Keratinocyte (primary cell): ENCODE results near the gene GRK5. TPM values are rescaled to one million over a fixed set of nuclear protein-coding genes. Genes with fewer than 3 reads are reported as not detected.

ENCODE experiments used
- DNase-seq: peaks from one replicate; pipeline ENCODE4 v3.0.0-alpha.2; 2011; ENCODE audit warnings: low read depth, missing footprints, low spot score
- FAIRE-seq: peaks from 2 replicates; lab custom pipeline; 2011; peaks lifted over from hg19 to GRCh38; lab: Jason Lieb, UNC
- H2AFZ ChIP-seq: 2 replicates; pipeline ENCODE4 v1.6.0; 2012; ENCODE audit warnings: low read length, control low read depth, inconsistent platforms; ENCODE audit not compliant: control insufficient read depth
- H3K27ac ChIP-seq: 2 replicates; pipeline ENCODE4 v1.5.1; 2011; ENCODE audit warnings: low read length; ENCODE audit not compliant: control insufficient read depth, insufficient read depth
- H3K27me3 ChIP-seq: 3 replicates; pipeline ENCODE4 v1.6.0; 2011; ENCODE audit warnings: low read length; ENCODE audit not compliant: control insufficient read depth, insufficient read depth; ENCODE audit errors: extremely low read depth
- H3K36me3 ChIP-seq, 2 experiments: 2 replicates in 1 of 2; 3 replicates in 1 of 2; pipeline ENCODE4 v1.5.1; 2011; ENCODE audit warnings: low read length in 2 of 2, mild to moderate bottlenecking in 1 of 2; ENCODE audit not compliant: control insufficient read depth in 2 of 2, insufficient read depth in 2 of 2; ENCODE audit errors: extremely low read depth in 1 of 2
- H3K4me1 ChIP-seq: 3 replicates; pipeline ENCODE4 v1.5.1; 2011; ENCODE audit warnings: low read length; ENCODE audit not compliant: control insufficient read depth, insufficient read depth; ENCODE audit errors: extremely low read depth
- H3K4me2 ChIP-seq: 3 replicates; pipeline ENCODE4 v1.6.0; 2011; ENCODE audit warnings: low read depth, low read length; ENCODE audit not compliant: control insufficient read depth, insufficient read depth; ENCODE audit errors: extremely low read depth
- H3K4me3 ChIP-seq, 3 experiments: fragments of 200-600 bp in 1 of 3; sonication (generic) in 1 of 3; 2 replicates in 2 of 3; 3 replicates in 1 of 3; pipeline ENCODE4 v1.5.1; 2011 to 2016; ENCODE audit warnings: low read length in 3 of 3, mild to moderate bottlenecking in 3 of 3, control low read depth in 2 of 3, inconsistent platforms in 1 of 3, low read depth in 1 of 3, mixed read lengths in 1 of 3, mixed run types in 1 of 3, moderate library complexity in 1 of 3; ENCODE audit not compliant: control insufficient read depth in 2 of 3, insufficient read depth in 2 of 3; ENCODE audit errors: extremely low read depth in 1 of 3
- H3K79me2 ChIP-seq: 2 replicates; pipeline ENCODE4 v1.6.0; 2012; ENCODE audit warnings: low read length; ENCODE audit not compliant: control insufficient read depth, insufficient read depth
- H3K9ac ChIP-seq: 3 replicates; pipeline ENCODE4 v1.6.0; 2011; ENCODE audit warnings: low read length; ENCODE audit not compliant: control insufficient read depth, insufficient read depth; ENCODE audit errors: extremely low read depth
- H3K9me1 ChIP-seq: 3 replicates; pipeline ENCODE4 v1.6.0; 2011; ENCODE audit warnings: low read length; ENCODE audit not compliant: control insufficient read depth, insufficient read depth; ENCODE audit errors: extremely low read depth
- H3K9me3 ChIP-seq: 2 replicates; pipeline ENCODE4 v1.5.1; 2012; ENCODE audit warnings: low read depth, low read length; ENCODE audit not compliant: control insufficient read depth
- H4K20me1 ChIP-seq: 3 replicates; pipeline ENCODE4 v1.6.0; 2011; ENCODE audit warnings: low read length; ENCODE audit not compliant: control insufficient read depth, insufficient read depth; ENCODE audit errors: extremely low read depth
- CTCF ChIP-seq, 3 experiments: IDR thresholded peaks in 1 of 3; conservative IDR thresholded peaks in 1 of 3; optimal IDR thresholded peaks in 1 of 3; 2 replicates in 2 of 3; 3 replicates in 1 of 3; pipeline versions ENCODE3 to v1.5.1; 2011; ENCODE audit warnings: low read length in 3 of 3, mild to moderate bottlenecking in 3 of 3, moderate library complexity in 2 of 3, control low read depth in 1 of 3, inconsistent platforms in 1 of 3; ENCODE audit not compliant: insufficient read depth in 2 of 3; ENCODE audit errors: extremely low read depth in 1 of 3
- EZH2 ChIP-seq: IDR thresholded peaks from one replicate; pipeline ENCODE4 v1.6.1; 2012; ENCODE audit warnings: inconsistent platforms, mild to moderate bottlenecking, low read length, moderate library complexity
- dilution Hi-C: fragments of 300-500 bp; cut with MboI; formaldehyde crosslinking; loops from one replicate; pipeline ENCODE4 v1.7.0; 2020; ENCODE audit warnings: low sequenced_read_pairs; ENCODE audit not compliant: extremely low pct_ligation_motif_present
- polyA plus RNA-seq, 5 experiments: library from polyadenylated mRNA; depleted of rRNA in 3 of 5; stranded (reverse) in 3 of 5; stranded (forward) in 1 of 5; unstranded in 1 of 5; fragments of >200 nt; gene quantifications; 1 replicate in 1 of 5; 2 replicates in 3 of 5; 3 replicates in 1 of 5; pipeline versions ENCODE4 v1.2.1 to v1.2.3, GENCODE V29; 2011 to 2012; ENCODE audit warnings: missing spikeins in 2 of 5, low read depth in 1 of 5, low replicate concordance in 1 of 5

GRK5 gene
- polyA plus RNA-seq, 1 donor (not counting 4 experiments of a cell fraction or from before 2014, with no cell fraction given): 7.6 TPM

- no peak for DNase-seq
- H3K4me1 ChIP-seq: peaks cover 28% of the 10 kb centered on the region
- peaks cover 0 to 2% of the 10 kb centered on the region in 2 experiments for H3K36me3 ChIP-seq
- no peaks in the 10 kb centered on the region for H3K27me3 ChIP-seq
- H3K9ac ChIP-seq: no peak overlapping the region
- no peak overlapping the region for H3K4me2 ChIP-seq
- H3K9me1 ChIP-seq: peaks cover 2% of the 10 kb centered on the region
- TF ChIP-seq EZH2 (no peak), CTCF (optimal IDR thresholded peaks at IDR 0.05 in 1 of 3, IDR thresholded peaks at IDR 0.05 in 1 of 3, conservative IDR thresholded peaks at IDR 0.05 in 1 of 3; ENCODE audit: extremely low read depth in 1 of 3, insufficient read depth in 2 of 3, low read length in 3 of 3) (no peak)
- dilution Hi-C loops: no loop called here
- no peak overlapping the region for H3K27ac ChIP-seq
- no peak overlapping the region for H3K4me3 ChIP-seq
- H4K20me1 ChIP-seq: no peaks in the 10 kb centered on the region
- H3K79me2 ChIP-seq: no peaks in the 10 kb centered on the region
- H3K9me3 ChIP-seq: no peaks in the 10 kb centered on the region
- no peak for FAIRE-seq
- H2AFZ ChIP-seq: no peak overlapping the region
Measured at GRCh38 chr10:119320981-119321380, 113.6 kb downstream of the GRK5 start.

GRCh38 chr10:119323085-119324016 lies 116.0 kb downstream of the GRK5 start:
- Histone ChIP-seq H2AFZ (no peak overlapping the region), H3K27me3 (no peaks in the 10 kb centered on the region), H3K36me3 (peaks cover 0 to 2% of the 10 kb centered on the region in 2 experiments), H3K4me1 (peaks cover 10% of the 10 kb centered on the region), H3K9me1 (peaks cover 2% of the 10 kb centered on the region), H3K9me3 (no peaks in the 10 kb centered on the region), H3K79me2 (no peaks in the 10 kb centered on the region), H3K4me3 (no peak overlapping the region), H3K27ac (no peak overlapping the region), H4K20me1 (no peaks in the 10 kb centered on the region), H3K9ac (no peak overlapping the region), H3K4me2 (no peak overlapping the region)
- TF ChIP-seq CTCF (optimal IDR thresholded peaks at IDR 0.05 in 1 of 3, IDR thresholded peaks at IDR 0.05 in 1 of 3, conservative IDR thresholded peaks at IDR 0.05 in 1 of 3; ENCODE audit: extremely low read depth in 1 of 3, insufficient read depth in 2 of 3, low read length in 3 of 3) (no peak), EZH2 (no peak)
- dilution Hi-C loops: no loop called here
- no peak for FAIRE-seq
- DNase-seq: no peak
